Measurements from ENCODE around the gene RNF130. TPM values are rescaled to one million over a fixed set of nuclear protein-coding genes. Genes with fewer than 3 reads are reported as not detected.
"Not testable (repeated sequence)": the region's sequence is repeated elsewhere in the genome, so short reads cannot be mapped to it uniquely, and the experiment has no call there.

The RNF130 gene
- total RNA-seq, 1 donor from 2014 or later, result 73.9 TPM

DNA sequence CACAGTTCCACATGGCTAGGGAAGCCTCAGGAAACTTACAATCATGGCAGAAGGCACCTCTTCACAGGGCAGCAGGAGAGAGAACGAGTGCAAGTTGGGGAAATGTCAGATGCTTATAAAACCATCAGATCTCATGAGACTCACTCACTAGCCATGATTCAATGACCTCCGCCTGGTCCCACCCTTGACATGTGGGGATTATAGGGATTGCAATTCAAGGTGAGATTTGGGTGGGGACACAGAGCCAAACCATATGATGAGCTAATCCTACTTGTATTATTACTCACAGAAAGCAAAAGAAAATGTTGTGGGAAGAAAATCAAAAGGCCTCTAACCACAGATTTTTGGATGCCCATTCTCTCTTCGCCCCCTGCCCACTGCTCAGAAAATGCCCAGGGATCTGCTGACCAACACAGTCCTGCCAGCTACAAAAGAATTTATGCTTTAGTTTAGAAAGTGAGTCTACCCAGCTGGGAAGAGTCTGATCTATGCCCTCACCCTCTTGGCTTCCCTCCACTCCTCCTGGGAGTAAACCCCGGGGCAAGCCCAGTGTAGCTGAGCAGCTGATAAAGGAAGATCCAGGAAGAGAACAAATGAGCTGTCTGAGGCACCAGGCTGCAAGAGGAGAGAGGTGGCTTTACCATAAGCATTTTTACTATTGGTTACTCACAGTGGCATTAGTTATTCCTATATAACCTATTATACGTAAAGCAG lies 53.1 kb downstream of the RNF130 start:
- DNase-seq (ENCODE audit: low spot score), result peak; percentile 39

DNA sequence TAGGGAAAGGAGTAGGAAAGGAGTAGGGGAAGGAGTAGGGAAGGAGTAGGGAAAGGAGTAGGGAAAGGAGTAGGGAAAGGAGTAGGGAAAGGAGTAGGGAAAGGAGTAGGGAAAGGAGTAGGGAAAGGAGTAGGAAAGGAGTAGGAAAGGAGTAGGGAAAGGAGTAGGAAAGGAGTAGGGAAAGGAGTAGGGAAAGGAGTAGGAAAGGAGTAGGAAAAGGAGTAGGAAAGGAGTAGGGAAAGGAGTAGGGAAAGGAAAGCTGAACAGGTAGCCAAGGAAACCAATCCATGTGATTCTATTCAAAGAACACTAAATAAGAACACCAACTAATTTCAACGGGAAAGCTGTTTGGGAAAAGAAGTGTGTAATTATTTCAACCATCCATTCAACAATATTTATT lies 56.0 kb downstream of the RNF130 start:
- not testable (repeated sequence) for DNase-seq (ENCODE audit: low spot score)

DNA sequence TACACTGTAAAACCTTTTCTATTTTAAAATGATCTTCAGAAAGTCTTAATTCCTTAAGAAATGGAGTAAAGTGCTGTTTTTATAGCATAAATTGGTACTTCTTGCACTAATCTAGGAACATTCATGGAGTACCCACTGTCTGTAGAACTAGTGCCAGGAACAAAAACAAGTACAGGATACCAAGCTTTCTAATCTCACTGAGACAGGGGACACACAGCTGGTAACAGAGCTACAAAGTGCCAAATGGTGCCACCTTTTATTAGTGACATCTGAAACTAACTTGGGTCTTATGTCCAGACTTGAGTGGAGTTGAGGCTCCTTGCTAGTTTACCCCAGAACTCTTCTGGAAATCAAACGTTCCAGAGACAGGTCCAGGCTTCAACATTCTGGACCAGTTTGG lies 57.9 kb downstream of the RNF130 start:
- DNase-seq (ENCODE audit: low spot score), result no peak

DNA sequence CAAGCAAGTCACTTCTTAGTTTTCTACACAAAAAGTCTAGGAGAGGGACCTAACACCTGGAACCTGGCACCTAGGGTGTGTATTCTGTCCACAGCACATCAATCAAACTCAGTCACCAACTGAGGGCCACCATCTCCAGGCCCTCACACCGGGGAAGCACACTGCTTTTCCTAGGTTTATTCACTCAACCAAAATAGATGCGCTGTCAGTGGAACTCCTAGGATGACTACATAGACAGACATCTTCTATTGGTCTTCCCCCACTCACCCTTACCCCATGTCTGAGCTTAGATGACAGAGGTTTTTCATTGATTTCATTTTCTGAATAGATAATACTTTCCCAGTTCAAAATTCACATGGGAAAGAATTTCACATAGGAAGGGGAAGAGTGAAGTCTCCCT lies 59.2 kb downstream of the RNF130 start:
- DNase-seq (ENCODE audit: low spot score), result no peak

DNA sequence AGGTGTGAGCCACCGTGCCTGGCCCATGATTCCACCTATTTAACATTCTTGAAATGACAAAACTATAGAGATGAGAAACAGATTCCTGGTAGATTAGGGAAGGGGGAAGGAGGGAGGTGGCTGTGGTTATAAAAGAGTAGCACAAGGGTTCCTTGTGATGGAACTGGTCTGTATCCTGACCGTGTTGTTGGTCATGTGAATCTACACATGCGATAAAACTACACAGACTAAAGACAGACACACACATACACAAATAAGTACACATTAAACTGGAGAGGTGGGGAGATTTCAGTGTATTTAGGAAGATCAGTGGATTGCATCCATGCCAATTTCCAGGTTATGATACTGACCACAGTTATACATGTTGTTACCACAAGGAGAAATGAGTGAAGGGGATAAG lies 60.9 kb downstream of the RNF130 start:
- DNase-seq (ENCODE audit: low spot score), result no peak

DNA sequence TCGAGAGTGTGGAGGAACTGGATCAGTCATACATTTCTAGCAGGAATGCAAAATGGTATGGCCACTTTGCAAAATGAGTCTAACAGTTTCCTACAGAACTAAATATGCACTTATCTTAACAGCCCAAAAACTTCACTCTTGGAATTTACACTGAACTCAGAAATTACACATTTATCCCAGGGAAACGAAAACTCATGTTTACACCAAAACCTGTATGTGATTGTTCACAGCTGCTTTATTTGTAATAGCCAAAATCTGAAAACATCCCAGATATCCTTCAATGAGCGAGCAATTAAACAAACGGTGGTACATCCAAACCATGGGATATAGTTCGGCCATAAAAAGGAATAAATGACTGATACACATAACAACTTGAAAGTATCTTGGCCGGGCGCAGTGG lies 62.0 kb downstream of the RNF130 start:
- no peak for DNase-seq (ENCODE audit: low spot score)

DNA sequence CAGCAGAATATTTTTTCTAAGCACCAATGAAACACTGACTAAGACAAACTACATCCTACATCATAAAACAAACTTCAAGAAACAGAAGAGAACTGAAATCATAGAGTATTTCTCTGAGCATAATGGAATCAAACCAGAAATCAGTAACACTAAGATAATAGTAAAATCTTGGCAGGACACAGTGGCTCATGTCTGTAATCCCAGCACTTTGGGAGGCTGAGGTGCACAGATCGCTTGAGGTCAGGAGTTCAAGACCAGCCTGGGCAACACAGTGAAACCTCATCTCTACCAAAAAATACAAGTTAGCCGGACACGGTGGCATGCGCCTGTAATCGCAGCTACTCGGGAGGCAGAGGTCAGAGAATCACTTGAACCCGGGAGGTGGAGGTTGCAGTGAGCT lies 63.1 kb downstream of the RNF130 start:
- DNase-seq (ENCODE audit: low spot score), result no peak

DNA sequence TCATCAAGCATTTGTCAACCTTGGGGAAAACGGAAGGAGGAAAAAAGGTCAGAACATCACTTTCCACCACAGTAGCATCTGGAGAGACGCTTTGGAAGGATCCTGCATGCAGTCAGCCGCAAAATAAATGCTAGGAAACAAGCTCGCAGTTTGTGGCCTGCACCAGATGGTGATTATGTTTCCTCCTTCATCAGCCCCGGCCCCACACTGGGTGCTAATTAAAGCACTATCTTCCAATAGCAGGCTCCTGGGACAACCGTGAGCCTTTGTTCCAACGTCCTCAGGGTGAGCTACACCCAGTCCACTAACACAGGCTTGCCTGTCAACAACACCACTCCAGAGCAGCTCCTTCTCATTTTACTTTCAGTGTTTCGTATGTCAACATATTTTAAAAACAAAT lies 64.0 kb downstream of the RNF130 start:
- no peak for DNase-seq (ENCODE audit: low spot score)

DNA sequence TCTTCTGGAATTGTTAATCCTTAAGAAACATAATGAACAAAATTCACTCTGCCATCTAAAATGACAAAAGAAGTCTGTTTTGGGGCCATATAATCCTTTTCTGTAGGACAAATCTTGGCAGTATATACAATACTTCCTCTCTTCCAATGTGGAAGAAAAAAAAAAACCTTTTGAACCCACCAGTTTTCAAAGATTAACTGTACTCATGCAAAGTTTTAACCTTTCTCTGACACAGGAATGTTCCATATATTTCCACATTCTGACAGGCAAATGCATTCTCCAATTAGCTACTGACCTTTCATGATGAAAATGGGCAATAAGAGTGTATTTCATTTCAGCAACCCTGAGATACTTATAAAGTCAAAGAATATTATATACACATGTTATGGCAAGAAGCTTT lies 65.4 kb downstream of the RNF130 start:
- DNase-seq (ENCODE audit: low spot score), result no peak

DNA sequence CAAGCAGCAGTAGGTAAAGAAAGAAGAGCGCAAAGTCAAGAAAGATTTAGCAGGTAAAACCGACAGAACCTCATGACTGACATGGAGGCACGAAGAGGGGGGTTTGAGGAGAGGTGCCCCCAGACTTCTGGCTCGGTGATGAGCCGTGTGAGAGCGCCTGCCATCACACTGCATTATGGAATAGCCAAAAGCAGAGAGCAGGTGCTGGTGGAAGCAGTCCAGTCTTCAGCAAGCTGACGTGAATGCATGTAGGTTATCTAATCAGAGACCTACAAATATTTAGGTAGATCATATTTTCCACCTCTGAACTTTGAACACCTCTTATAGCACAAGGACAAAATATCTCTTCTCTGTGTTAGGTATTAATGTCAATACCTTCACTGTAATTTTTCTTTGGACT lies 68.4 kb downstream of the RNF130 start:
- DNase-seq (ENCODE audit: low spot score), result no peak

DNA sequence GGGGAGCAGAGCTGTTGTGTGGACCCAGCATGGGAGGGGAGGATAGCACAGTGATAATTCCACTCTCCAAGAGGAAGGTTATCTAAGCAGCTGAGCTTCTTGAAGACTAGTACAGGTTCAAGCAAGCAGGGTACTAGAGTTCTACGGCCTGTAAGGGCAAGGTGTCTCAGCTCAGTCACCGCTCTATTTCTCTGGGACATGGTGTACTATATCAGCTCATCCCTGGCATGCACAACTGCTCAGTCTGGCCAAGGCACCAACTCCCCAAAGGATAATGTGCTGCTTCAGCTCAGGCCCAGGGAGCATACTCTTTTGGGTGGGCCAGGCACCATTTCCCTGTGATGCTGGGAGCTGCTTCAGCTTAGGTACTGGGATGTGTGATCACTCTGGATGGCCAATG lies 69.8 kb downstream of the RNF130 start:
- no peak for DNase-seq (ENCODE audit: low spot score)

DNA sequence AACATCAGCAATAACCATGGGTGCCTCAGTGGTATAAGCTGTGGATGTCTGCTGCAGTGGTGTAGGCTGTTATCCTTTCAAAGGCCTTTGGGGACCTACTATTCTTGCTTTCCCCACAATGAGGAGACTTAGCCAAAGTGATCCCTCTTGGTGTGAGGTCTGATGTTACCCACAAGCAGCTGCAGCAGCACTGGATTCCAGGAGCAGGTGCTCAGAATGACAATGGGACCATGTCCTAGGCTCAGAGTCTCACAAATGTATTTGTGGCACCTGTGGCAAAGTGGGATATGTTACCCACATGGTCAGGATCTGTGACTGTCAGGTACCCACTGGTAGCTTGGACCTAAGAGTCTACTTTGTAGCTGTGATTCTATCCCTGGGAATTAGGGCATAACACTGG lies 70.4 kb downstream of the RNF130 start:
- DNase-seq (ENCODE audit: low spot score), result no peak

DNA sequence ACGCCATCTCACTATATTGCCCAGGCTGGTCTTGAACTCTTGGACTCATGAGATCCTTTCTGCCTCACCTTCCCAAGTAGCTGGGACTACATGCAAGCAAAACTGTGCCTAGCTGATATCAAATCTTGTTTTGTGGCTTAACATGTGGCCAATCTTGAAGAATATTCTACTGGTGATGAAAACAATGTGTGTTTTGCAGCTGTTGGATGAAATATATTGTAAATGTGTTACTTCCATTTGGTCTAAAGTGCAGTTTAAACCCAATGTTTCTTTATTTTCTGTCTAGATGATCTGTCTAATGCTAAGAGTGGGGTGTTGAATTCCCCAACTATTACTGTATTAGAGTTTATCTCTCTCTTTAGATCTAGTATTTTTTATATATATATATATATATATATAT lies 73.1 kb downstream of the RNF130 start:
- no peak for DNase-seq (ENCODE audit: low spot score)

DNA sequence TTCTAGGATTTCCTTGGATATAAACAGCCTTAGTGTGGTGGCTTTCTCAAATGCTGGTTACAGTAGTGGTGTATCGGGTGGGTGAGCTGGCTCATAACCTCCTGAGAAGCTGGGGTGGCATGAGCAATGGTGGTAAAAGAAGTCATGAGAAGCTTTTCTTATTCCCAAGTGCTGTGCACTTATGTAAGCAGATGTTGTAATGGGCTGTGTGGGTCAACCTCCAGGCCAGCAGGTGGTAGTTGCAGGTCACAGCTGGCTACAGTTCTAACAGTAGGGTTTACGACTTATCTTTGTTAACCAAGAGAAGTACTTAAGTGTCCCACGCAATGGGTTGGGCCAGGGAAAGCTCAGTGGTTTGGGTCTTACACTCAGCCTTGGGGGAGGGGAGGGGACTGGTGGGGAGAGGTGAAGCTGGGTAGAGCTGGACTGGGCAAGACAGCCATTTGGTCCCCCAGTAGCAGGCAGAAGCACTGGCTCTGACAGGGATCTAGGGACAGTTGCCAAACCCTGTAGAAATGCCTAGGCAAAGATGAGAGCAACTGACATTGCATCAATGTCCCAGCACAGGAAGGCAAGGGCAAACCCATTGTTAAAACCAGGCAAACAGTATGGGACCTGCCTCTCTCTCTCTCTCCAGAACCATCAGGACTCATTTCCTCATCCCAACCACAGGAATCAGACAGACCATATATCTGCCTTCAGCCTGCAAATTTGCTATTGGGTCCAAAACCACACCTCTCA lies 76.8 kb downstream of the RNF130 start:
- no peak for DNase-seq (ENCODE audit: low spot score)

DNA sequence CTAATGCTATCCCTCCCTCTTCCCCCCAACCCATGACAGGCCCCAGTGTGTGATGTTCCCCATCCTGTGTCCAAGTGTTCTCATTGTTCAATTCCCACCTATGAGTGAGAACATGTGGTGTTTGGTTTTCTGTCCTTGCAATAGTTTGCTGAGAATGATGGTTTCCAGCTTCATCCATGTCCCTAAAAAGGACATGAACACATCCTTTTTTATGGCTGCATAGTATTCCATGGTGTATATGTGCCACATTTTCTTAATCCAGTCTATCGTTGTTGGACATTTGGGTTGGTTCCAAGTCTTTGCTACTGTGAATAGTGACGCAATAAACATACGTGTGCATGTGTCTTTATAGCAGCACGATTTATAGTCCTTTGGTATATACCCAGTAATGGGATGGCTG lies 78.7 kb downstream of the RNF130 start:
- DNase-seq (ENCODE audit: low spot score), result not testable (repeated sequence)

DNA sequence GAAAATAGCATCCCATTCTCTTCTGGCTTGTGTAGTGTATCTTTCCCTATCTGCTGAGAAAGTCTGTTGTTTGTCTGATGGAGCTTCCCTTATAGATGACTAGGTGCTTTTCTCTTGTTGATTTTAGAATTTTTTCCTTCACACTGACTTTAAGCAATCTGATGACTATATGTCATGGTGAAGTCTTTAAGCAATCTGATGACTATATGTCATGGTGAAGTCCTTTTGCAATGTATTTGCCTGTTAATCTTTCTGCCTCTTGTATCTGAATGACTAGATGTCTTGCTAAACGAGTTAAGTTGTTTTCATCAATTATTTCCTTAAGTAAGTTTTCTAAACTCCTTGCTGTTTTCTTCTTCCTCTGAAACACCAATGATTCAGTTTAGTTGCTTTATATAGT lies 80.5 kb downstream of the RNF130 start:
- DNase-seq (ENCODE audit: low spot score), result no peak

DNA sequence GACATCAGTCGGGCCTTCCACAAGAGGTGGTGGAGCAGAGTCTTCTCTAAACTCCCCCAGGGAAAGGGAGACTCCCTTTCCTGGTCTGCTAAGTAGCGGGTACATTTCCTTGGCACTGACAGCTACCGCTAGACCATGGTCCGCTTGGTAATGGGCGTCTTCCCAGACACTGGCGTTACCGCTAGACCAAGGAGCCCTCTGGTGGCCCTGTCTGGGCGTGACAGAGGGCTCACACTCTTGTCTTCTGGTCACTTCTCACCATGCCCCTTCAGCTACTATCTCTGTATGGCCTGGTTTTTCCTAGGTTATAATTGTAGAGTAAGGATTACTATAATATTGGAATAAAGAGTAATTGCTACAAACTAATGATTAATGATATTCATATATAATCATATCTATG lies 81.0 kb downstream of the RNF130 start:
- not testable (repeated sequence) for DNase-seq (ENCODE audit: low spot score)

DNA sequence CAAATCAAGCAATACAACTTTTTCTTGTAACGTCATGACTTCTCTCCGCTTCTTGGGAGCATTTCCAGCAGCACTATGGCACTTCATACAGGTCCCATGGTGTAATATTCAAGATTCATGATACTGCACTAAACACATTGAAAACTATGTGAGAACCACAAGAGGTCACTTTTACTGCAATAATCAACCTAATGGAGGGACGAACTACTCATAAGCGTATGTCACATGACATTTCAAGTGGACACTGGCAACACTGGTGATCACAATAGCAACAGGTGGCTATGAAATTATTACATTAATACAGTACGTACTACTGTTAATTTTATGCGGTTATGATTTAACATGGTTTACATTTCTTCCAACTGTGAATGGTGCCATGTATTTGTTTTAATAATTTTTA lies 85.2 kb downstream of the RNF130 start:
- peak; percentile 24 for DNase-seq (ENCODE audit: low spot score)

DNA sequence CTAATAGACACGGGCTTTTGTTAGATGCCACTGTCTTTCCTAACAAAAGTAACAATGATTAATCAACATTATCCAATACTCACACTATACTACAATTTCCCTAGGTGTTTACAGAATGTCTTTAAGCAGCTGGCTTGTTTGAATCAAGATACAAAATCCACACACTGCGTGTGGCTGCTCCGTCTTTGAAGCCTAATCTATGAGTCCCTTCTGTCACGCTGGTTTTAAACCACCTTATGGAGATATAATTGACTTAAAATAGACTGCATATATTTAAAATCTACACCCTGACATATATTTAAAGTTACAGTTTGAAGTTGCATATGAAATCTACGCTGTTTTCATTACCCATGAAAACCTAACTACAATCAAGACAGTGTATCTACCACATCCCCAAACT lies 89.9 kb downstream of the RNF130 start:
- DNase-seq (ENCODE audit: low spot score), result no peak

DNA sequence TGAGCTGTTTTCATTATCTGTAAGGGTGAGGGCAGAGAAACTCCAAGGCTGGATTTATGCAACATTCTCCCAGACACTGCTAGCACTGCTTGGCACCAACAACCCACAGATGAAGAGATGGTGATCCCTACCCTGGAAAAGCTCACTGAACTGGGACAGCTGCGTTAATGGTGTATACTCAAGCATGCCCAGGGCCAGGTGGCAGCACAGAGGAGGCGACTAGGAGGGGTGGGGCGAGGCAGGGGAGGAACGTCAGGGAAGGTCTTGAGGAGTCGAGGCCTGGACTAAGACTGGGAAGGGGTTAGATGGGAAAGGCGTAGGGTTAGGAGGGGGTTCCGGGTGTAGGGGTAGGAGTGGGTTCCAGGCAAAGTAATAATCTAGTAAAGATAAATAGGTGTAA lies 90.8 kb downstream of the RNF130 start:
- DNase-seq (ENCODE audit: low spot score), result no peak

DNA sequence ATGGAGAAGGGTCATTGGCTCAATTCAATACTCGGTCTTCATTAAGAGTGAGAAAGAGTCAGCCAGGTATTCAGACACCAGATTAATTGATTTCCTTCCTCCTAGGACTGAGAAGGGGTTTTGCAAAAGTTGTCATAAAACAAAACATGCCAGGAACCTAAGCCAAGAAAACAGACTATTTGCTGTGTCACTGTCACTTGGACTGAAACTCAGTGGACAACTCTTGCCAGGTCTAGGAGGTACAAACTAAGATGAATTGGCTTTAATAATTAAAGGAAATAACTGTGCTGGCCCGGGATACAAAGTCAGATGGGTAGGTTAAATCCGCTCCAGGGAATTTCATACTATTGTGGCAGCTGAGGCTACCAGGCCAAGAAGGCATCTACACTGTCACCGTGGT lies 92.8 kb downstream of the RNF130 start:
- no peak for DNase-seq (ENCODE audit: low spot score)

DNA sequence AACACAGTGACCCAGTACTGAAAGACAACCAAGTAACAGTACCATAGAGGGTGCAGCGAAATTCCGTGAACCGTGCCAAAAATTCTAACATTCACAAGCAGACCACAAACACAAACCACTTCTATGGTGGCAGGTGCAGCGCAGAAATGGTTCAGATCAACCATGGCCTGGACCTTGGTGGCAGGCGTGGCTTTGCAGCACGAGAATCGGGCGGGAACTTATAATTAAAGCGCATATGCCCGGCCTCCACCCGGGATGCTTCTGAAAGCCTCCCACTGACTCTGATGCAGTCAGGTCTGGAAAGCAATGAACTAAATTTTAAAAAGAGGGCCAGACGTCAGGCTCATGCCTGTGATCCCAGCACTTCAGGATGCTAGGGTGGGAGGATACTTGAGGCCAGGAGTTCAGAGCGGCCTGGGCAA lies 95.8 kb downstream of the RNF130 start:
- DNase-seq (ENCODE audit: low spot score), result no peak

DNA sequence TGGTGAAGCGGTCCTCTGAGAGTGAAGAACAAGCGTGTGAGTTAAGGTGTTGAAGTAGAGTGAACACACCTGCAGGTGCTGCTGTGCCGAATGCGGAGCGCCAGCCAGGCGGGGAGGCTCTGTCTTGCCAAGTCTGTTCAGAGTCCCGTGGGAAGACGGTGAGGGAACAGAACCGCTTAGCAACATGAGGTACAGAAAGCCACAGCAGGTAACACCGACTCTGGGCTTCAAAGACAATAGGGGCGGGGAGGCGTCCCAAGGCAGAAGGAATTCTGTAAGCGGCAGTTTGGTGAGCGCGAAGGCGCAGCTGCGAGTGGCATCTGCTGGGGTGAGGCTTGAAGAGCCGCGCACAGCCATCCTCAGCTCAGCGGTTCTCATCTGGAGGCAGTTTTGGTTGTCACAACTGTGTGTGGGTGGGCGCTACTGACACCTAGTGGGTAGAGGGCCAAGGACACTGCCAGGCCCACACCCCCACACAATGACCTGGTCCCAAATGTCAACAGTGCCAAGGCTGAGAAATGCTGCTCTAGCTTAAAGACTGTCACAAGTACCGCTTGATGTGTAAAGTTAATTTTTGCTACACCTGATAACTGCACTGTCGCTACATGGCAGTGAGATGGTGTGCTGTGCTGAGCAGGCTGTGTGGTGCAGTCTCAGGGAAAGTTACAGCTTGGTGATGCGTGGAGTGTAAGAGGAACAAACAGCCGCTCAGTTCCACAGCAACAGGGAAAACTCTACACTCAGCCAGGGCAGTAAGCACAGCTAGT lies 96.4 kb downstream of the RNF130 start:
- DNase-seq (ENCODE audit: low spot score), result peak; percentile 24
